Measurements from ENCODE around the gene POLD2.

POLD2 gene

DNA sequence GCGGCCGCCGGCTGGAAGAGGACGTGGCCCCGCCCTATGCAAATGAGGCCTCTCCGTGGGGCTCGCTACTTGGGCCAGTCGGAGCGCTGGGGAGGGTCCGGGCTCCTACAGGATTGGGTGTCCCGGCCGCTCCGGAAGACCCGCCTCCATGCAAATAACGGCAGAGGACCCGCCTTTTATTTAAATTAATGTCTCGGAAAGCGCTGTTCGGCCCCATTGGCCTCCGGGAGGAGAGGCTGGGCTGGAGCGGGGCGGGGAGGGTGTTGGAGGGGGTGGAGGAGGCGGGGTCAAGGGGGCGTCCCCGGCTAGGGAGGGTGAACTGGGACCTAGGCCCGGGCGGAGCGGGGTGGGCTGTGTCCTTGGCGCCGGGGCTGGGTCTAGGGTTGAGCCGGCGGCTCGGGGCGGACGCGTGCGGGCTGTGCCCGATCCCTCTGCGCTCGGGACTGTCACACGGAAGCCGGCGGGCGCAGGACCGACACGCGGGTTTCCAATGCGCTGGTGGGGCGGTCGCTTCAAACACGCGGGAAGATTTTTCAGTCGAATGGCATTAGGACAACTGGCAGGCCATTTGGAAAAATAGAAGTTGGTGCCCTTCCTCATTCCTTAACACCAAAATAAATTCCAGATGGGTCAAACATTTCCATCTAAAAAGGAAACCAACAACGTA lies 40.7 kb downstream of the POLD2 start:
- DNase-seq (ENCODE audit: low read depth in 3 of 3): peak; percentile 94 to 97 (median 95)

DNA sequence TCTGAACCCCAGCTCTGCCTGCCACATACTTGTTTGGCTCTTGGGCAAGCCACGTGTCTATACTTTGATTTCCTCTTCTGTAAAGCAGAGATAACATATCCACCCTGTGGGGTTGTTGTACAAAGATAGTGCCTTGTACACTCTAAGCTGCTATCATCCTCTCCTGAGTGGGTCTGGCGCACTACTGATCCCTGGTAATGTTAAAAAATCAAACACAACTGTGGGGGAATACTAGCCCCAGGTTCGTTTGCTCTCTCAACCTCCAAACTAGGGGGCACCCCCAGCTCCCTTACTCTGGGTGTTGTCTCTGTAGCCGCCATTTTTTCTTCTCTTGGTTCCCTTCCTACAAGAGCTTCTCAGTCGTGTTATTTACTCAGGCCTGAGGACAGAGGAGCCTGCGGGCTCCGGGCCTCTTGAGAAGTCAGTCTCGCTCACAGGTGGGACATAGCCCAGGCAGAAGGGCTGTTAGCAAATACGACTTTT lies 42.0 kb downstream of the POLD2 start:
- no peak for DNase-seq (ENCODE audit: low read depth in 3 of 3)

DNA sequence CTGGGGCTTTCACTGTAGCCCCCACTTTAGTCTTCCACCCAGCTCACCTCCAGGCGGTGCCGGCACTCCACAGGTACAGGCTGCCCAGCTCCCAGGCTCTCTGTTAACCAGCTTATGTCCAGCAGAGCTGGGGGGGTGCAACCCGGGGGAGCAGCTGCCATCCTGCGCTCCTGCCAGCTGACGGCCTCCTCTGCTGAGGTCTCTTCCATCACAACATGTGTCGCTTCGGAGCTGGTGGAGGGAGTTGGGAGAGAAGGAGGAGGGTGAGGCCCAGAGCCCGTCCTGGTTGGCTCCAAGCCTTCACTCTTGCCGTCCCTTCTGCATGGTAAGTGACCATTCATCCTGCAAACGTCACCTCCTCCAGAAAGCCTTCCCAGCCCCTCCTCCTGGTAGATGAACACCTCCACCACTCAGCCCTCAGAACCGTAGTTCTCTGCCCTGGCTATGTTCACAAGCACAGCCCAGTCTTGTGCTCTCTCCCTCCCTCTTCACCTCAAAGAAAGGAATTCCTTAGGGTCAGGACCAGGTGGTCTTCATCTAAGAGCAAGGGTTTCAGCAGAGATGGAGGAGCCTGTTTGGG lies 42.6 kb downstream of the POLD2 start:
- DNase-seq (ENCODE audit: low read depth in 3 of 3): no peak

DNA sequence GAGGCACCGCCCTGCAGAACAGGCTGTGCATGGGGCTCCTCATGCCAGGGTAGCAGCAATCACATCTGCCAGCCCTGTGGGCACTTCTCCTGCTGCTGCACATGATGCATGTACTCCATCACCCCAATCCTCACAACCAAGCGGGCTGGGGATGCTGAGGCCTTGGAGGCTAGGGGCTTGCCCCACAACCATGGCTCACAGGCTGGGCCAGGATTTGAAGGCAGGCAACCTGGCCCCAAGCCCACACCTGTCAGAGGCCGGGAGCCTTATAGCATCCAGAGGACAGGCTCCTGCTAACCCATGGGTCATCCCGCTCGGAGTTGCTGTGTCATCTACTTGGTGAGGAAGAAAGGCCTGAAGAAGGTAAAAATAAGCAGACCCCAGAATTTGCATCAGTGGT lies 43.2 kb downstream of the POLD2 start:
- no peak for DNase-seq (ENCODE audit: low read depth in 3 of 3)

DNA sequence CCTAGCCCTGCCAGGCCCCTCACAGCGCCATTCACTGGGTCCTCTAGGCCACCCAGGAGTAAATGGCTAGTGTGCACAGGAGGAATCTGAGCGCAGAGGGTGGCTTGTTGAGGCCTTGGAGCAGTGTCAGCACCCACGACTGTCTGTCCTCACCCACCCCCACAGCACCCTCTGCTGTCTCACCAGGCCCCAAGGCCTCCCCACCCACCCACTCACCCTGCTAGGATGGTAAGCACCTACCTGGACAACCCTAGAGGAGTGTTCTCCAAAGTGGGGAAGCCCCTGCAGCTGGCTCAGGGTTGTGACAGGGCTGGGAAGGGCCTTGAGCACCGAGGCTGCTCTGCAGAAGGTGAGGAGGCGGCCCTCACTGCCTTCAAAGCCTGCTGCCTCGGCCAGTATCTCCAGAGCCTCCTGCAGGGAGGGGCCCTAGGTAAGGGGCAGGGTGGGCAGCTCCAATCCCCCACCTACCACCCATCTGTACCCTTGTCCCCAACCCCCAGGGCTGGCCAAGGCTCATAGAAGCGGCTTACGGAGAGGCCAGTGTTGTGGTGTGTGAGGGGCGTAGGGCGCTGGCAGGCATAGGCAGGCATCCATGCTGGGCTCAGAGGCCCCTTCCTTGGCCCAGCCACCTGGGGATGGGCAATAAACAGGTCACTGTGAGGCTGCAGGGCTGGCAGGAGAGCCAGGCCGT lies 43.9 kb downstream of the POLD2 start:
- DNase-seq (ENCODE audit: low read depth in 3 of 3): no peak

DNA sequence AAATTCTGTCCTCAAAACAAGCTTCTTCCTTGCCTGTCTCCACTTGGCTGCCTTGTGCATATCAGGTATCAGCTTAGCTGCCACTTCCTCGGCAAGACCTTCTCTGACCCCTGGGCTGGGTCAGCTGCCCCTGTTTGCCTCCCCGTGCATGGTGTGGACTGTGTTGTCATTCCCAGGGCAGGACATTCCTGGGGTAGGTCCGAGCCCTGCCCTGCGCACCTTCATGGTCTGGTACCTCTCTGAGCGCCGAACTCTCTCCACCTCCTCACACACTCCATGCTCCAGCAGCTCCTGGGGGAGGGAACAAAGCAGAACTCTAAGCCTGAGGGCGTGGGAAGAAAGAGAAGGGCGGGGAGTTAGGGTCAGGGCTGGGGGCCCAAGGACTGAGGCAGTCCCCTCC lies 44.8 kb downstream of the POLD2 start:
- DNase-seq (ENCODE audit: low read depth in 3 of 3): no peak

DNA sequence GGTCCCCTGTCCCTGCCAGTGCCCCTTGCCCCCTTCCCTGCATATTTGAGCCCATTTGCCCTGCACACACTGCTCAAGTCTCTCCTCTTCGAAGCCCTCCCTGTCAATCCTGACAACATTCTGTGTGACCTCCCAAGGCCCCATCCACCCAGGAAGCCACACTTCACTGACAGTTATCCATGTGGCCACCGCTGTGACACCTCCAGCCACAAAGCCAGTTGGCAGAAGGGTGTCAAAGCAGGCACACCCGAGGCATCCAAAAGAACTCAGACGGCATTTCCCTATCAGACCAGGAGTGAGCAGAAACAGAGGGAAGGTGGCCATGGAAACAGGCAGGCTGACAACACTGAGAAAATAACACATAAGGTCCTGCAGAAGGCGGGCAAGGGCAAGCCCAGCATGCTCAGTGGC lies 45.7 kb downstream of the POLD2 start:
- DNase-seq (ENCODE audit: low read depth in 3 of 3): no peak

DNA sequence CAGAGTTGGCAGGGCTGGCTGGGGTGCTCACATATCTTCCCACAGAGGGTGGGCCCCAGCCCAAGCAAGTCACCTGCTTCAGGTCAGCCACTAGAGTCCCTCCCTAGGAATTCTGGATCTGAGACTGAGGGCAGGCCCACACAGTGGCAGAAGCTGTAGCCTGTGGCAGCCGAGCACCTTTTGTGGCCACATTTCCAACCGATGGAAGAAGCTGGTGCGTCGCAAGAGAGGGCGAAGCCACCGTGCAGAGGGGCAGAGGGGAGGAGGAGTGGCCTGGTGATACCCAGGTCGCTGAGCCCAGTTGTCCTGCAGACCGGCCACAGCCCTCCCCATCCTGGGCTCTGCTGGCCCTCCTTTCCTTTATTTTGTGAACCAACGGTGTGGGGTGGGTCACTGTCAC lies 46.3 kb downstream of the POLD2 start:
- DNase-seq (ENCODE audit: low read depth in 3 of 3): no peak

DNA sequence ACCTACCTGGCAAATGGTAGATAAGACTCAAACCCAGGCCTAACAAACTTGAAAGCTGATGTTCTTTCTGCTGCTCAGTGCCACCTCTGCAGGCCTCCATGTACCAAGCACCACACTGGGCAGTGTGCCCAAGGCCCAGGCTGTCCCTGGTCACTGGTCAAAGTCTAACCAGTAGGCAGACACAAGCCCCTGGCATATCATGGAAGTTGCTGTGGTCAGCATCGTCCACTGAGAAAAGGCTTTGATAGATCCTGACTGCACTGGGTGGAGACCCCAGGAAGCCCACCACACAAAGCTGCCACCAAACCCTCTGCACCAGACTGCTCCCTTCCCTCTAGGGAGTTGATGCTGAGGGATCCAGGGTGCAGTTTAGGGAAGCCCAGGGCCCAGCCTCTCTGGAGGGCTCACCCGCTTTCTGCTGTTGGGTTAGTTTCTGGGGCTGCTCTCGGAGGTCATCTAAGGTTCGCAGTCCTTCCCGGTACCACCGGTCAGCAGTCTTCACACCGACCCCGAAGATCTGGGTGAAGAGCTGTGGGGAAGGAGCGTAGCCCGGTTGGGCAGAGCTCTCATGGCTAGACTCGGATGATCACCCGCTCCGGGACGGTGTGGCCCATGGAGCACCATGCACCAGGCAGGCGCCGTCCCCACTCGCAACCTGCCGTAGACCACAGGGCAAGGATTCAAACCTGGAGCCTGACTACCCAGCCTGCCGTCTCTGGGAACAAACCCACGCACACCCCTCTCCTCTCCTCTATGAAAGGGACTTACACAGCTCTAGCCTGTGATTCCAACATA lies 47.0 kb downstream of the POLD2 start:
- DNase-seq (ENCODE audit: low read depth in 3 of 3): no peak

DNA sequence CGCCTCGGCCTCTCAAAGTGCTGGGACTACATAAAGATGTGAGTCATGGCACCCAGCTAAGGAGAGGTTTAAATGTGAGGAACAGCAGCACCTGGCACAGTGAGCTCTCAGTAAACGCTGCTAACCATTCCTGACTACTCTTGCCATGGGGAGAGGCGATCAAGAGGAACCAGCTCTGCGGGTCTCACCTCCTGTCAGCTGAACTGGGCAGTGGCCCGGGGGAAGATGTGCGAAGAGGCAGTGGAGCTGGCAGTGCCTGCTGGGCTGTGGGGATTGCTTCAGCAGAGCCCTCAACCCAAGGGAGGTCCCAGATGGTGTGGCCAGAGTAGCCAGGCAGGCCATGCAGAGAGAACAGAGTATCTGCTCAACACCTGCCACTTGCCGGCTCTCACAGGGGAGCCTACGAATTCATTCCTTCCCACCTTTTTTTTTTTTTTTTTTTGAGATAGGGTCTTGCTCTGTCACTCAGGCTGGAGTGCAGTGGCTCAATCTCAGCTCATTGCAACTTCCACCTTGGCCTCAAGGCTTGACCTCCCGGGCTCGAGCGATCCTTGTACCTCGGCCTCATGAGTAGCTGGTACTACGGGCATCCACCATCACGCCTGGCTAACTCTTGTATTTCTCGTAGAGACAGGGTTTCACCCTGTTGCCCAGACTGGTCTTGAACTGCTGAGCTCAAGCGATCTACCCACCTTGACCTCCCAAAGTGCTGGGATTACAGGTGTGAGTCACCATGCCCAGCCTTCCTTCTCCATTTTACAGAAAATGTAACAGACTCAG lies 47.9 kb downstream of the POLD2 start:
- DNase-seq (ENCODE audit: low read depth in 3 of 3): no peak

DNA sequence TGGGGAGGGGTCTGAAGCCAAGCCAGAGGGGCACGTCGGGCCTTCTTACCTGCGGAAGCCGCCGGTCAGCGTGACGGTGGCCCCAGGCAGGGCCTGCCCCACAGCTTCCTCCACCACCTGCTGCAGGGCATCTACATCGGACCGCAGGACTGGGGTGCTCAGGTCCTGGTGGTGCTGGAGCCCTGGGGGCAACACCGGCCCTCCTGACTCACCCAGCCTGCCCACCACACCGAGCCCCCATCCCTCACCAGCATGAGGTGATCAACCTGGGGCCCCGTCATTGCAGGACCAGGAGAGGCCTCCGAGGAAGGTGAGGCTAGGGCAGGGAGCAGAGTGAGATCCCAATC lies 49.0 kb downstream of the POLD2 start:
- no peak for DNase-seq (ENCODE audit: low read depth in 3 of 3)

DNA sequence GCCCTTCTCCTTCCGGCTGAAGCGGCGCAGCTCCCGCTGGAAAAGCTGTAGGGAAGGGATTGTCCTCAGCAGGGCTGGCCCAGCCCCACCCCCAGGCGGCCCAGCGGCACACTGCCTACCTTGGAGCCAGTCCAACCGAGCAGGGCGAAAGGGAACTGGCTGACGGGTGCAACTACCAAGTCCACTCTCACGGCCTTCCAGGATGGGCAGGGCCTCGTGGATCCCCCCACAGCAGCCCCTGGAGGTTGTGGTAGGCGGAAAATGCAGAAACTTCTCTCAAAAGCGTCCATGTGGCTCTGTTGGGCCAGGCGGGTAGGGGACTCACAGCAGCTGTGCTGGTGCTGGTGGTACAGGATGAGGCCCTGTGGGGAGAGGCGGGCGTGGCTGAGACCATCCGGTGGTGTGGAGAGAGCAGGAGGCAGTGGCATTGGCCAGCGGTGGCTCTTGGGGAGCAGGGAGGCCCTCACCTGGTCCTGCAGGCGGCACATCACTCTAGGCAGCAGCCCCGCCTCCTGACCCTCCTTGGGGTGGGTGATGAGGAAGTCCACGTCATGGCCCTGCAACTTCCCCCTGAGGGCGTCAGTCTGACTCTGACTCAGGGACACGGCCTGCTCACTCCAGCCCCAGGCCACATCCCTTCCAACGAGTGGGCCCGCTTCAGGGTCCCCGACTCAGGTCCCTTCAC lies 49.5 kb downstream of the POLD2 start:
- DNase-seq (ENCODE audit: low read depth in 3 of 3): no peak

DNA sequence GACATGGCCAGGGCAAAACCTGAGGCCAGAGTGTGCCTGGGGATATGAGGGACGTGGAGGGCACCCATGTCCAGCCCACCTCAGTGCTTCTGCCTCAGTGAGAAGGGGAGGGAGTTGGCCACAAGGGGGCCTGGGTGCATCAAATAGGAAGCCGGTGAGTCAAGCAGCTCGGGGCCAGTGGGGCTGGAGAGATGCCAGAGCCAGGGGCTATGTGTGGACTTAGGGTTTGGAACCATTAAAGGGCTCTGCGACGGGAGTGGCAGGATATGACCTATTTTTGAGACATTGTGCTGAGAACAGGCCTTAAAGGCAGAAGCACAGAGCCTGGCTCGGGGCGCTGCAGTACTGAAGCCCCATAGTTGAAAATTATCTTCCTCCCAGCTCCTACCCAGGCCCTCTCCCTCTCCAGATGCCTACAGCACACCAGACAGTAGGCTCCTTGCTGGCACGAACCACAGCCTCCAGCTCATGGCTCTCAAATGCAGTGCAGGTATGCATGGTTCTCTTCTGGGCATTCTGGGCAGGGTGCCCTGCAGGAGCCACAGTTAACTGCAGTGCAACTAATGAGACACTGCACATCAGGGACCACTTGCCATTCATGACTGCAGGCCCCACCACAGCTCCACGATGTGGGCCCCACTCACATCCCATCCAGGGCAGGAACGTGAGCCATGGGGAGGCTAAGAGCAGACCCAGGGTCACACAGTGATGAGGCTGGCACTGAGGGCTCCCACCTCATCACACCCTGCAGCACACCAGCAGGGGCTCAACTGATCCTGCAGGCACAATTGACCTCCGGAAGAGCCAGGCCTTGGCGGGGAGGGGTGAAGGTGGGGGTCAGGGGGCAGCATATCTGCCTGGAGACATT lies 50.8 kb downstream of the POLD2 start:
- no peak for DNase-seq (ENCODE audit: low read depth in 3 of 3)

DNA sequence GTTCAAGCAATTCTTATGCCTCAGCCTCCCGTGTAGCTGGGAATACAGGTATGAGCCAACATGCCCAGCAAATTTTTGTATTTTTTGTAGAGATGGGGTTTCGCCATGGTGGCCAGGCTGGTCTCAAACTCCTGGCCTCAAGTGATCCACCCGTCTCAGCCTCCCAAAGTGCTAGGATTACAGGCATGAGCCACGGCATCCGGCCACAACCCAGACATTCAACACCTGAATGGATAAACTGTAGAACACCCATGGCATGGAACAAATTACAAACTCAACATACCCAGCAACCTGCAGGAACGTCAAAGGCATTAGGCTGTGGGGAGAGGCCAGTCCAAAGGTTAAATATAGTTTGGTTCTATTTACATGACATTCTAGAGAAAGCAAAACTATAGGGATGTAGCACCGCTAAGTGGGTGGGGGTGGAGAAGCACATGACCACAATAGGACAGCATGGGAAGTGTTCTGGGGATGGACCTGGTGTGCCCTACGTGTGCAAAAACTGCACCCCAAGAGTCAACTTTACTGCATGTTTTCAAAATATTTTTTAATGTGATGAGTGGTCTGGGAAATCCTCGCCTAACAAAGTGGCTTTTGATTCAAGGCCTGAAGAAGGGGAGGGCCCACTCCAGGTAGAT lies 51.5 kb downstream of the POLD2 start:
- no peak for DNase-seq (ENCODE audit: low read depth in 3 of 3)

DNA sequence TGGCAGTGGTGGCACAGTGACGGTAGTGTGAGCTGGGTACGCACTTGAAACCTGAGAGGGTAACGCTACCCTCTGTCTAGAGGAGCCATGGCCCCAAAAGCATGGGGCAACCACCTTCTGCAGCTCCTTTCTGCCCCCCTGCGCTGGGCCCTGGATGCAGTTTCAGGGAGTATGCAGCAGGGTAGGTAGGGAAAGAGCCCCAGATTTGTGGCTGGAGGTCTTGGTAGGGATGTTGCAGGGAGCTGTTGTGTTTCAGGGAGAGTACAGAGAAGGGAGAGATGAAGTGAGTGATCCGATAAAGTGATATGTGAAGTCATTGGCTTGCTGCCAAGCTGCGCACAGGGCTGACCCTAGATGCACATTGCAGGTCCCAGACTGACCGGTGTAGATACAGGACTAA lies 55.3 kb downstream of the POLD2 start:
- no peak for DNase-seq (ENCODE audit: low read depth in 3 of 3)

DNA sequence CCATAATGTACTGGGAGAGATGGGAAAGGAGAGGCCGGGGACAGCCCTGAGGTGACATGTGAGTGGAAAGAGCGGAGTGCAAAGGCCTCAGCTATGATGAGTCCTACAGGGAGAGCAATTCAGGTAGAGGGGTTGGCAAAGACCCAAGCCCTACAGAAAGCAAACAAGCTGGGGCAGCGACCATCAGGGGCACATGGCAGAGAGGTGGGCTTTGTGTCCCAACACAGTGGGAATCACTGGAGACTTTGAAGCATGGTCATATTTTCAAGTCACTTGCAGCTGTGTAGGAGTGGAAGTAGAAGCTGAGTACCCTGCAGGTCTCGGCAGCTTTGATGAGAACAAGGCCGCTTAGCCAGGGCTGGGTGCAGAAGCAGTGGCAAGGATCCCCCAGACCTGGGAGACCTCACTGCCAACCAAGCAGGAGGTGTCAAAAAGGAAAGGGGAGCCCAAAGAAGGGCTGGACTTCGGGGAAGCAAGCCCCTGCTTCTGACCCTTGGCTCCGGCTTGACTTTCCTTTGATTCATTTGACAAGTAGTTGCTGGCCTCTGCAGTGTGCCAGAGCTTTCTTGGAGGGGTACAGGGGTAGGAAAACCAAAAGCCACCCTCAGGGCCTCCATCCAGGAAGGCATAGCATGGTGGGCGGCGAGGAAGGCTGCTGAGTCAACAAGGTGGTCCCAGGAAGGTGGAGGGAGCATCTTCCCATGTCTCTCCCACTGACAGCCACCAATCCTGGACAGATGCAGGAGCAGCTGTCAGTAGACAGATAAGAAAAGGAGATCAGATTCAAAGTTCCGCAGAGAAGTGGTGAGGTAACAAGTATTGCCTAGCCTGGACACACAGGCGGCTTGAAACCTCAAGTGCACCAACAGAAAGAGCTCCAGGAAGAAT lies 56.0 kb downstream of the POLD2 start:
- DNase-seq (ENCODE audit: low read depth in 3 of 3): no peak

DNA sequence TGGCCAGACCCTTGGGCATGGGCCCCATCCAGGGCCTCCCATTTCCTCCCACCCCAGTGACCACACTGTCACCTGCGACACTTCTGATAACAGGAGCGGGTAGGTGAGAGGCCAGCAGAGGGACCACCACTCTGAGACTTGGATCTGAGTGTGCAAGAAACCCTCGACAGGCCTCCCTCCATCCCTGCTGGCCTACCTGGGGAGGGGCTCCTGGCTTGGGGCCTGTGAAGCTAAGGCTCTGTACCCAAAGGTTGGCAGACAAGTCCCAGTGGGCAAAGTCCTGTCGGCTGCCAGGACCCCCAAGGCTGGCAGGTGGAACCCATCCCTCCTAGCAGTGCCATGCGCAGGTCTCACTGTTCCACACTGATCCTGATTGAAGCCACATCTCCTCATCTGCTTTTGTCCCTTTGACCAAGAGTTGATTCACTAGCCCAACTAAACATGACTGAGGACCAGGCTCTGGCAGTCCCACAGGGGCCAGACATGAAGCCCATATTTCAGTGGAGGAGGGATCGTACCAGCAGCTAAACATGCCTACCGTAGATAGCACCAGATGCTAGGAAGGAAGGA lies 56.8 kb downstream of the POLD2 start:
- DNase-seq (ENCODE audit: low read depth in 3 of 3): no peak

DNA sequence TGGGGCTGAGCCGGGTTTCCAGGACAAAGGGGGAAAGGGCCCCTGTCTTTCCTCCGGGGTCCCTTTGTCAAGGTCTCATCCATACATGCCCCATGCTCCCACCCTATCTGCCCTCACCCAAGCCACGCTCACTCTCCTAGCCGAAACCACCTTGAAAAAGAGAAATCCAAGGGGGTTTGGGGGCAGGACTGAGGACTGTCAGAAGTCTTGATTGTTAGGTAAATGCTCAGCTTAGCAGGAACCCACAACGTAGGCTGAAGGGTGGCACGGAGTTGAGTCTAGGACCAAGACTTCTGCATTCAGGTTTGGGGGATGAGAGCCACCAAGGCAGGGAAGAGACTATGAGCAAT lies 57.3 kb downstream of the POLD2 start:
- no peak for DNase-seq (ENCODE audit: low read depth in 3 of 3)

Measured in stimulated activated CD4-positive, alpha-beta T cell treated with anti-CD3 and anti-CD28 coated beads, TNF-alpha, amount 100 ng/mL, for 4 hours (primary cell).